SK-N-SH treated with all-trans-retinoic acid at 6 μM for 48 hours (cell line): ENCODE measurements around the gene ATP5F1E.

Experiments used
- ARNTL ChIP-seq: fragments of 450-650 bp; formaldehyde crosslinking; IDR thresholded peaks from 2 replicates; pipeline ENCODE4 v1.5.0; 2020; ENCODE audit warnings: low read depth, mild to moderate bottlenecking, moderate library complexity, borderline replicate concordance
- CSDC2 ChIP-seq: fragments of 250-450 bp; sonication (Bioruptor Pico); IDR thresholded peaks from 2 replicates; pipeline ENCODE4 v1.5.0; 2020; ENCODE audit warnings: mild to moderate bottlenecking, moderate library complexity
- ESRRG ChIP-seq: fragments of 250-450 bp; sonication (Bioruptor Pico); IDR thresholded peaks from 2 replicates; pipeline ENCODE4 v1.6.1; 2021; ENCODE audit warnings: mild to moderate bottlenecking
- ISL1 ChIP-seq: fragments of 250-450 bp; sonication (Bioruptor Pico); IDR thresholded peaks from 2 replicates; pipeline ENCODE4 v2.1.2; 2022; ENCODE audit warnings: mild to moderate bottlenecking, moderate library complexity
- SNAI2 ChIP-seq: fragments of 250-450 bp; sonication (Bioruptor Pico); IDR thresholded peaks from 2 replicates; pipeline ENCODE4 v1.5.0; 2020; ENCODE audit warnings: mild to moderate bottlenecking, moderate library complexity
- TCF4 ChIP-seq: fragments of 250-450 bp; sonication (Bioruptor Pico); IDR thresholded peaks from 2 replicates; pipeline ENCODE4 v1.8.0; 2021; ENCODE audit warnings: mild to moderate bottlenecking, moderate library complexity, borderline replicate concordance
- ZFP3 ChIP-seq: fragments of 250-450 bp; sonication (Bioruptor Pico); IDR thresholded peaks from 2 replicates; pipeline ENCODE4 v1.5.0; 2020; ENCODE audit warnings: mild to moderate bottlenecking, moderate library complexity
- ZFP30 ChIP-seq: fragments of 450-650 bp; formaldehyde crosslinking; IDR thresholded peaks from 2 replicates; pipeline ENCODE4 v1.5.0; 2022; ENCODE audit warnings: mild to moderate bottlenecking, moderate library complexity
- ZNF565 ChIP-seq: fragments of 450-650 bp; formaldehyde crosslinking; conservative IDR thresholded peaks from 2 replicates; pipeline ENCODE4 v1.5.0; 2020; ENCODE audit warnings: low read depth, mild to moderate bottlenecking, moderate library complexity
- ZNF70 ChIP-seq: fragments of 450-650 bp; formaldehyde crosslinking; IDR thresholded peaks from 2 replicates; pipeline ENCODE4 v1.5.0; 2020; ENCODE audit warnings: mild to moderate bottlenecking, moderate library complexity
- TF ChIP-seq, protein P1 (sequence below): fragments of 250-450 bp; sonication (Bioruptor Pico); IDR thresholded peaks from 2 replicates; pipeline ENCODE4 v1.5.1; 2020; ENCODE audit warnings: low read depth, mild to moderate bottlenecking, moderate library complexity
- TF ChIP-seq, protein P2 (sequence below): fragments of 250-450 bp; sonication (Bioruptor Pico); IDR thresholded peaks from 2 replicates; pipeline ENCODE4 v1.5.1; 2021; ENCODE audit warnings: mild to moderate bottlenecking, moderate library complexity
- TF ChIP-seq, protein P3 (sequence below): fragments of 250-450 bp; sonication (Bioruptor Pico); IDR thresholded peaks from 2 replicates; pipeline ENCODE4 v1.8.0; 2020; ENCODE audit warnings: mild to moderate bottlenecking, moderate library complexity, borderline replicate concordance

DNA sequence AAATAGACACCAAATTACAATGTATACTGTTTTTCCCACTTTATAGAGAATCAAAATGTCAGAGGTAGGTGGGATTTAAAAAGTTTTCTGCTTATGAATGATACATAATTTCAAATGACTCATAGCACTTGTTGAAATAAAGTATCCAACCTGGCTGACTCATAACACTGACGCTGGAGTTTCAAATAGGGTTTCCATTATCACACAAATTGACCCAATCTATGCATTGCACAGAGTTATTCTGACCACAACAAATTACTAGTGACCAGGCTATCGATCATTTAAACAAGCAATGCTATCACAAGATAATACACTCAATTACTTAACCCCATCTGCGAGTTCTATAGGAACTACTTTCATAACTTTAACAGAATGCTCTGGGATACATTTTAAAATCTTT is 42.3 kb upstream of the ATP5F1E start:
- TF ChIP-seq, protein P1, sequence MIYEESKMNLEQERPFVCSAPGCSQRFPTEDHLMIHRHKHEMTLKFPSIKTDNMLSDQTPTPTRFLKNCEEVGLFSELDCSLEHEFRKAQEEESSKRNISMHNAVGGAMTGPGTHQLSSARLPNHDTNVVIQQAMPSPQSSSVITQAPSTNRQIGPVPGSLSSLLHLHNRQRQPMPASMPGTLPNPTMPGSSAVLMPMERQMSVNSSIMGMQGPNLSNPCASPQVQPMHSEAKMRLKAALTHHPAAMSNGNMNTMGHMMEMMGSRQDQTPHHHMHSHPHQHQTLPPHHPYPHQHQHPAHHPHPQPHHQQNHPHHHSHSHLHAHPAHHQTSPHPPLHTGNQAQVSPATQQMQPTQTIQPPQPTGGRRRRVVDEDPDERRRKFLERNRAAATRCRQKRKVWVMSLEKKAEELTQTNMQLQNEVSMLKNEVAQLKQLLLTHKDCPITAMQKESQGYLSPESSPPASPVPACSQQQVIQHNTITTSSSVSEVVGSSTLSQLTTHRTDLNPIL: no peak
- no peak for TF ChIP-seq ZNF70 (CRISPR knock-in tag)
- no peak for TF ChIP-seq TCF4 (CRISPR knock-in tag)
- TF ChIP-seq ZFP3 (CRISPR knock-in tag): peak; percentile 66; the same call in 1 of the 2 replicates
- peak; percentile 89 for TF ChIP-seq ISL1 (CRISPR knock-in tag)
- TF ChIP-seq ZNF565: no peak
- TF ChIP-seq CSDC2 (CRISPR knock-in tag): 0 out of 2 replicates have a peak, but pooled peaks have one; percentile 30
- TF ChIP-seq ZFP30 (CRISPR knock-in tag): no peak
- TF ChIP-seq, protein P2, sequence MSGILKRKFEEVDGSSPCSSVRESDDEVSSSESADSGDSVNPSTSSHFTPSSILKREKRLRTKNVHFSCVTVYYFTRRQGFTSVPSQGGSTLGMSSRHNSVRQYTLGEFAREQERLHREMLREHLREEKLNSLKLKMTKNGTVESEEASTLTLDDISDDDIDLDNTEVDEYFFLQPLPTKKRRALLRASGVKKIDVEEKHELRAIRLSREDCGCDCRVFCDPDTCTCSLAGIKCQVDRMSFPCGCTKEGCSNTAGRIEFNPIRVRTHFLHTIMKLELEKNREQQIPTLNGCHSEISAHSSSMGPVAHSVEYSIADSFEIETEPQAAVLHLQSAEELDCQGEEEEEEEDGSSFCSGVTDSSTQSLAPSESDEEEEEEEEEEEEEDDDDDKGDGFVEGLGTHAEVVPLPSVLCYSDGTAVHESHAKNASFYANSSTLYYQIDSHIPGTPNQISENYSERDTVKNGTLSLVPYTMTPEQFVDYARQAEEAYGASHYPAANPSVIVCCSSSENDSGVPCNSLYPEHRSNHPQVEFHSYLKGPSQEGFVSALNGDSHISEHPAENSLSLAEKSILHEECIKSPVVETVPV (CRISPR knock-in tag): no peak
- no peak for TF ChIP-seq ESRRG
- TF ChIP-seq, protein P3, sequence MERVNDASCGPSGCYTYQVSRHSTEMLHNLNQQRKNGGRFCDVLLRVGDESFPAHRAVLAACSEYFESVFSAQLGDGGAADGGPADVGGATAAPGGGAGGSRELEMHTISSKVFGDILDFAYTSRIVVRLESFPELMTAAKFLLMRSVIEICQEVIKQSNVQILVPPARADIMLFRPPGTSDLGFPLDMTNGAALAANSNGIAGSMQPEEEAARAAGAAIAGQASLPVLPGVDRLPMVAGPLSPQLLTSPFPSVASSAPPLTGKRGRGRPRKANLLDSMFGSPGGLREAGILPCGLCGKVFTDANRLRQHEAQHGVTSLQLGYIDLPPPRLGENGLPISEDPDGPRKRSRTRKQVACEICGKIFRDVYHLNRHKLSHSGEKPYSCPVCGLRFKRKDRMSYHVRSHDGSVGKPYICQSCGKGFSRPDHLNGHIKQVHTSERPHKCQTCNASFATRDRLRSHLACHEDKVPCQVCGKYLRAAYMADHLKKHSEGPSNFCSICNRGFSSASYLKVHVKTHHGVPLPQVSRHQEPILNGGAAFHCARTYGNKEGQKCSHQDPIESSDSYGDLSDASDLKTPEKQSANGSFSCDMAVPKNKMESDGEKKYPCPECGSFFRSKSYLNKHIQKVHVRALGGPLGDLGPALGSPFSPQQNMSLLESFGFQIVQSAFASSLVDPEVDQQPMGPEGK (CRISPR knock-in tag): peak; percentile 81
- no peak for TF ChIP-seq SNAI2
- TF ChIP-seq ARNTL: no peak
